H1 (cell line): ENCODE results near the gene NSF. TPM values are rescaled to one million over a fixed set of nuclear protein-coding genes. Genes with fewer than 3 reads are reported as not detected.
A peak's percentile ranks its signal among the peaks of the same experiment; 100 is the strongest.

Experiments used
- CTCF ChIA-PET: fragments of 300-600 bp; sonication (Branson Sonifier 250); formaldehyde crosslinking; loops from one replicate; lab custom pipeline; 2021; ENCODE audit not compliant: partially characterized antibody; lab: Charles Lee
- POLR2A ChIA-PET: fragments of 300-600 bp; sonication (Branson Sonifier 250); formaldehyde crosslinking; loops from one replicate; lab custom pipeline; 2021; ENCODE audit warnings: inconsistent platforms; ENCODE audit not compliant: partially characterized antibody; lab: Charles Lee
- DNase-seq, 2 experiments: peaks; one replicate each; pipeline versions ENCODE4 v3.0.0 to v3.0.0-alpha.2; 2010 to 2022; ENCODE audit warnings: low spot score in 2 of 2, low read depth in 1 of 2, mixed read lengths in 1 of 2
- FAIRE-seq: peaks from 2 replicates; lab custom pipeline; 2011; peaks lifted over from hg19 to GRCh38; lab: Jason Lieb, UNC
- H2AFZ ChIP-seq: 2 replicates; pipeline ENCODE4 v1.8.1; 2012; ENCODE audit warnings: low read length, inconsistent platforms
- H2AK5ac ChIP-seq: 2 replicates; pipeline ENCODE4 v1.6.1; 2013; ENCODE audit warnings: low read depth, low read length
- H2BK120ac ChIP-seq: replicated peaks from 2 replicates; pipeline ENCODE3; 2013; ENCODE audit warnings: low read depth, low read length, inconsistent platforms
- H2BK12ac ChIP-seq: 2 replicates; pipeline ENCODE4 v1.6.1; 2013; ENCODE audit warnings: low read depth, low read length
- H2BK15ac ChIP-seq: 2 replicates; pipeline ENCODE4 v1.6.1; 2013; ENCODE audit warnings: low read length
- H2BK20ac ChIP-seq: 2 replicates; pipeline ENCODE4 v1.6.1; 2013; ENCODE audit warnings: low read length
- H2BK5ac ChIP-seq: 2 replicates; pipeline ENCODE4 v1.6.1; 2013; ENCODE audit warnings: low read depth, low read length
- H3K14ac ChIP-seq: 2 replicates; pipeline ENCODE4 v1.6.1; 2013; ENCODE audit warnings: inconsistent platforms; ENCODE audit not compliant: insufficient read length
- H3K18ac ChIP-seq: 2 replicates; pipeline ENCODE4 v1.6.1; 2013; ENCODE audit warnings: low read length; ENCODE audit errors: extremely low read depth
- H3K23ac ChIP-seq: 2 replicates; pipeline ENCODE4 v1.6.1; 2013; ENCODE audit warnings: inconsistent platforms; ENCODE audit not compliant: insufficient read length
- H3K23me2 ChIP-seq: 2 replicates; pipeline ENCODE4 v1.6.1; 2013; ENCODE audit warnings: low read depth, low read length
- H3K27ac ChIP-seq: 2 replicates; pipeline ENCODE4 v1.6.1; 2011; ENCODE audit warnings: low read depth, low read length, inconsistent platforms
- H3K27me3 ChIP-seq, 4 experiments: replicated peaks in 1 of 4; 1 replicate in 1 of 4; 2 replicates in 3 of 4; pipeline versions ENCODE4 v1.6.1 to v1.8.1; 2011 to 2013; ENCODE audit warnings: low read length in 3 of 4, mild to moderate bottlenecking in 3 of 4, inconsistent platforms in 2 of 4, mixed read lengths in 2 of 4, moderate library complexity in 1 of 4; ENCODE audit not compliant: control insufficient read depth in 3 of 4, insufficient read depth in 3 of 4; ENCODE audit errors: extremely low read depth in 1 of 4
- H3K36me3 ChIP-seq, 4 experiments: 2 replicates each; pipeline versions ENCODE4 v1.6.1 to v1.8.1; 2011 to 2013; ENCODE audit warnings: mild to moderate bottlenecking in 4 of 4, low read length in 3 of 4, moderate library complexity in 2 of 4, control low read depth in 1 of 4, inconsistent platforms in 1 of 4; ENCODE audit not compliant: insufficient read depth in 4 of 4, control insufficient read depth in 2 of 4
- H3K4ac ChIP-seq: replicated peaks from 2 replicates; pipeline ENCODE3; 2013; ENCODE audit warnings: low read length, low read depth, mixed read lengths, inconsistent platforms; ENCODE audit not compliant: insufficient read length
- H3K4me1 ChIP-seq, 4 experiments: replicated peaks in 1 of 4; 1 replicate in 1 of 4; 2 replicates in 3 of 4; pipeline versions ENCODE4 v1.6.1 to v1.8.1; 2011 to 2013; ENCODE audit warnings: low read length in 3 of 4, inconsistent platforms in 2 of 4, mixed read lengths in 1 of 4; ENCODE audit not compliant: insufficient read depth in 4 of 4, control insufficient read depth in 3 of 4
- H3K4me2 ChIP-seq, 2 experiments: 2 replicates each; pipeline versions ENCODE4 v1.6.1 to v1.8.1; 2011 to 2013; ENCODE audit warnings: low read depth in 2 of 2, low read length in 2 of 2, control low read depth in 1 of 2, inconsistent platforms in 1 of 2, mild to moderate bottlenecking in 1 of 2; ENCODE audit not compliant: insufficient read depth in 1 of 2
- H3K4me3 ChIP-seq, 4 experiments: fragments of 200-600, 300-600 bp in 1 of 4; sonication (generic), shearing (Covaris generic), sonication (Bioruptor Twin) in 1 of 4; 2 replicates each; pipeline versions ENCODE4 v1.5.1 to v1.8.1; 2011 to 2016; ENCODE audit warnings: low read length in 4 of 4, low read depth in 3 of 4, control low read depth in 2 of 4, inconsistent platforms in 2 of 4, mild to moderate bottlenecking in 2 of 4, mixed read lengths in 1 of 4, moderate library complexity in 1 of 4; ENCODE audit not compliant: insufficient read depth in 2 of 4; ENCODE audit errors: extremely low read depth in 1 of 4
- H3K56ac ChIP-seq: replicated peaks from 2 replicates; pipeline ENCODE3; 2013; ENCODE audit warnings: low read depth, mild to moderate bottlenecking, mixed read lengths, low read length, inconsistent platforms; ENCODE audit not compliant: insufficient read length
- H3K79me1 ChIP-seq: 2 replicates; pipeline ENCODE4 v1.6.1; 2013; ENCODE audit warnings: low read depth, low read length, control low read depth
- H3K79me2 ChIP-seq, 2 experiments: 2 replicates each; pipeline versions ENCODE4 v1.6.1 to v1.8.1; 2012 to 2013; ENCODE audit warnings: low read length in 2 of 2, mild to moderate bottlenecking in 2 of 2, inconsistent platforms in 1 of 2; ENCODE audit not compliant: insufficient read depth in 2 of 2, control insufficient read depth in 1 of 2
- H3K9ac ChIP-seq, 4 experiments: replicated peaks in 1 of 4; 1 replicate in 1 of 4; 2 replicates in 3 of 4; pipeline versions ENCODE4 v1.6.1 to v1.8.1; 2011 to 2013; ENCODE audit warnings: low read depth in 3 of 4, low read length in 3 of 4, control low read depth in 2 of 4, mild to moderate bottlenecking in 2 of 4, moderate library complexity in 2 of 4, inconsistent platforms in 1 of 4; ENCODE audit errors: extremely low read depth in 1 of 4
- H3K9me3 ChIP-seq, 2 experiments: 2 replicates each; pipeline versions ENCODE4 v1.6.1 to v1.8.1; 2012 to 2013; ENCODE audit warnings: mild to moderate bottlenecking in 2 of 2, moderate library complexity in 2 of 2, control low read depth in 1 of 2, inconsistent platforms in 1 of 2, low read depth in 1 of 2, low read length in 1 of 2, mixed read lengths in 1 of 2; ENCODE audit not compliant: insufficient read depth in 2 of 2
- H4K20me1 ChIP-seq, 2 experiments: replicated peaks in 1 of 2; 2 replicates each; pipeline versions ENCODE3 to v1.8.1; 2011 to 2013; ENCODE audit warnings: inconsistent platforms in 2 of 2, low read length in 2 of 2, mild to moderate bottlenecking in 1 of 2; ENCODE audit not compliant: insufficient read depth in 2 of 2, control insufficient read depth in 1 of 2
- H4K5ac ChIP-seq: 2 replicates; pipeline ENCODE4 v1.6.1; 2013; ENCODE audit warnings: low read length, low read depth, mixed read lengths, inconsistent platforms; ENCODE audit not compliant: insufficient read length
- H4K8ac ChIP-seq: 2 replicates; pipeline ENCODE4 v1.8.0; 2013; ENCODE audit warnings: mild to moderate bottlenecking, moderate library complexity, low read length, inconsistent platforms; ENCODE audit not compliant: insufficient read depth; ENCODE audit errors: extremely low read depth
- H4K91ac ChIP-seq: replicated peaks from 2 replicates; pipeline ENCODE3; 2013; ENCODE audit warnings: low read length, mixed read lengths, inconsistent platforms; ENCODE audit not compliant: insufficient read length
- BRCA1 ChIP-seq: IDR thresholded peaks from 2 replicates; pipeline ENCODE4 v1.6.1; 2012; ENCODE audit warnings: low read depth, low read length, improper control_type of control experiment
- CBX8 ChIP-seq: fragments of 300-800, 300-1000 bp; sonication (generic); IDR thresholded peaks from 2 replicates; pipeline ENCODE4 v1.7.1; 2016; ENCODE audit warnings: low read depth, low read length, borderline replicate concordance
- CEBPB ChIP-seq: IDR thresholded peaks from 2 replicates; pipeline ENCODE4 v1.6.1; 2012; ENCODE audit warnings: low read depth, low read length
- CREB1 ChIP-seq: IDR thresholded peaks from 2 replicates; pipeline ENCODE4 v1.6.1; 2012; ENCODE audit warnings: inconsistent platforms
- GTF2F1 ChIP-seq: IDR thresholded peaks from 2 replicates; pipeline ENCODE4 v1.6.1; 2012; ENCODE audit warnings: low read depth, low read length, improper control_type of control experiment, borderline replicate concordance
- HDAC6 ChIP-seq: IDR thresholded peaks from one replicate; pipeline ENCODE4 v1.7.1; 2012; ENCODE audit warnings: low read depth, mild to moderate bottlenecking, inconsistent platforms, low read length, moderate library complexity
- KDM4A ChIP-seq: IDR thresholded peaks from one replicate; pipeline ENCODE4 v1.7.1; 2012; ENCODE audit warnings: low read depth, mild to moderate bottlenecking, moderate library complexity, low read length, inconsistent platforms; ENCODE audit not compliant: severe bottlenecking
- MAFK ChIP-seq: IDR thresholded peaks from 2 replicates; pipeline ENCODE4 v1.6.1; 2012; ENCODE audit warnings: low read depth, mild to moderate bottlenecking, improper control_type of control experiment, low read length
- NANOG ChIP-seq: IDR thresholded peaks from 2 replicates; pipeline ENCODE4 v1.6.1; 2011; ENCODE audit warnings: low read length, low read depth, mild to moderate bottlenecking, inconsistent platforms; ENCODE audit not compliant: insufficient read depth, poor library complexity, severe bottlenecking
- NRF1 ChIP-seq: IDR thresholded peaks from 2 replicates; pipeline ENCODE4 v1.6.1; 2011; ENCODE audit warnings: mild to moderate bottlenecking, low read depth, low read length, improper control_type of control experiment
- TAF1 ChIP-seq: IDR thresholded peaks from 2 replicates; pipeline ENCODE4 v1.6.1; 2011; ENCODE audit warnings: mild to moderate bottlenecking, low read depth, low read length
- WGBS, 2 experiments: shearing (Covaris generic) in 1 of 2; methylation state at CpG; one replicate each; pipeline versions ENCODE4 v1.1.6 to v1.1.7; 2013 to 2015; ENCODE audit warnings: low lambda C conversion rate in 2 of 2, mixed read lengths in 2 of 2, inconsistent platforms in 1 of 2, low coverage in 1 of 2, missing lambda C conversion rate in 1 of 2; ENCODE audit not compliant: insufficient replicate concordance in 2 of 2, insufficient coverage in 1 of 2, insufficient read length in 1 of 2; ENCODE audit errors: extremely low coverage in 1 of 2, missing lambda C conversion rate in 1 of 2; 5-methylcytosine and 5-hydroxymethylcytosine counted together
- polyA plus RNA-seq, 7 experiments: library from polyadenylated mRNA; depleted of rRNA in 3 of 7; stranded (reverse) in 5 of 7; unstranded in 2 of 7; fragments of >200 nt in 5 of 7; fragments of 200-250 nt in 2 of 7; gene quantifications; 1 replicate in 5 of 7; 2 replicates in 1 of 7; 4 replicates in 1 of 7; pipeline versions ENCODE4 v1.2.1 to v1.2.3, GENCODE V29; 2011 to 2013; ENCODE audit warnings: missing spikeins in 2 of 7, mixed read lengths in 2 of 7
- total RNA-seq: library from RNA; stranded (reverse); fragmentation: NEBNext Ultra II Directional; extraction: Animal tissue kit (Norgen Biotek cat#: 25700); gene quantifications from 2 replicates; pipeline ENCODE4 v1.2.1, GENCODE V29; 2021

Gene NSF
- total and polyA plus RNA-seq, 2 of the 8 experiments (the other 6 are each of a cell fraction or from before 2014, with no cell fraction given): 13.0 to 27.7 TPM

DNA sequence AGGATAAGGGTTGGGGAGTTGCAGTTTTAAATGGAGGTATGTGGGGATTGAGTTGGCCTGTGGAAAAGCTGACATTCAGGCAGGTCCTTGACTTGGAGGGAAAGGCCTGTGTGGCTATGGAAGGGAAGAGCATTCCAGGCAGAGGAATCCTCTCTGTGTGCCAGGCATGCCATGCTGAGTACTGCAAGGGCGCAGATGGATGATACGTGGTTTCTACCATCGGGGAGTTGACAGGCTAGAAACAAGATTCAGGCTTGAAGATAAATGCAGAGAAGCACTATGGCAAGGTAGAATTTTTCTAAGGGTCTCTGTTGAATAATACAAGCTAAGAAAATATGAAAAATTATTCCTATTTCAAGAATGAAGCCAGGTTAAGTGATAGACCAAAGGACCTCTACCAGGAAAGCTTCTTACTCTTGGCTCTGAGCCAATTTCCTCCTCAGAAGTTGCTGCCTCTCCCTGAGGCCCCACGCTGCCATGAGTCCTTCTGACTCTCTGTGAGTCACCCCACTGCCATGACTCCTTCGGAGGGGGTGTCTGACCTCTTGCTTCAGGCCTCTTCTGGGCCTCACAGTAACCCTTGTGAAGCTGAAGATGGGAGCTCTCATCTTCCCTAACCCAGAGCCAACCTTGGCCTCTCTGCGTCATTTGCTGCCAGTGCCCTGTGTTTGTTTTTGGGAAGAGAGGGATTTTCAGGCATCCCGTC is 152.2 kb downstream of the NSF start:
- Histone ChIP-seq H3K14ac (no peak overlapping the region), H3K4me3 (no peak overlapping the region), H3K56ac (no peak overlapping the region), H3K27me3 (peaks cover 0 to 4% (median 0%) of the 10 kb centered on the region in 4 experiments; a peak in 2 of 7 replicates), H3K4me2 (no peak overlapping the region), H2AFZ (no peak overlapping the region), H4K91ac (no peak overlapping the region), H3K4me1 (peaks cover 0 to 3% (median 0%) of the 10 kb centered on the region in 4 experiments; a peak in 1 of 7 replicates), H3K9ac (no peak overlapping the region), H4K5ac (no peak overlapping the region), H2AK5ac (0 out of 2 replicates have a peak overlapping the region, but pooled peaks have one; percentile 82), H2BK20ac (no peak overlapping the region), H2BK12ac (no peak overlapping the region), H3K79me2 (no peaks in the 10 kb centered on the region), H2BK120ac (no peak overlapping the region), H3K27ac (no peak overlapping the region), H4K8ac (no peak overlapping the region), H3K9me3 (no peaks in the 10 kb centered on the region), H3K4ac (no peak overlapping the region), H4K20me1 (no peaks in the 10 kb centered on the region), H3K18ac (no peak overlapping the region), H3K23me2 (no peaks in the 10 kb centered on the region), H3K23ac (no peak overlapping the region), H3K36me3 (no peaks in the 10 kb centered on the region), H3K79me1 (no peaks in the 10 kb centered on the region), H2BK15ac (no peak overlapping the region), H2BK5ac (no peak overlapping the region)
- FAIRE-seq (no peak), DNase-seq (no peak)
- no peak for TF ChIP-seq NRF1
- no peak for TF ChIP-seq MAFK
- no peak for TF ChIP-seq GTF2F1
- TF ChIP-seq HDAC6: no peak
- TF ChIP-seq CREB1: no peak
- no peak for TF ChIP-seq CBX8
- no peak for TF ChIP-seq TAF1
- no peak for TF ChIP-seq NANOG
- no peak for TF ChIP-seq KDM4A
- no peak for TF ChIP-seq CEBPB
- TF ChIP-seq BRCA1: no peak
- POLR2A ChIA-PET: interaction anchor here (0.6 kb wide), 1 partner anchor 10 kb away, joined by 3 read pairs; no protein-coding TSS in a partner anchor
- 82% methylated on average over 7 of the region's 7 CpGs; no CpG with 5 or more reads in 1 of the 2 experiments for WGBS, 2 experiments
- CTCF ChIA-PET: interaction anchor here (0.7 to 1.9 kb wide), 6 partner anchors 16 to 93 kb away, joined by 3 to 6 read pairs (median 3); no protein-coding TSS in a partner anchor
